ENCODE measurements around the gene FHDC1.

DNA sequence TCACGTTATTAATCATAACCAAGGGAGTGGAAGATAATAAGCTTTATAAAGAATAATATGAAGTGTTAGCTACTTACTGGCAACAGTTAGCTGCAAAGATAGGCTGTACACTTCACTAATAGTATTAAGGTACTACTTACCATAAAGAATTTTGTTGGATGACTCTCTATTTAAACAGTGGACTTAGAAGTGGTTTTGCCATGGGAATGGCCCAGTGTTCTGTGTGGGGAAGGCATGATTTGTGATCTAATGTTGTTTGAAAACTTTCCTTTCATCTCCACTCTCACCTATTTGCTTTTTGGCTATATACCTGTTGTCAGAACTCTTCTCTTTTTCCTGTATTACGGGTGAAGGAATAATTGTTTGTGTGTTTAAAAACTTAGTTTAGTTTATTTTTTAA, 23.0 kb downstream of the FHDC1 start:
- TF ChIP-seq, protein P1, sequence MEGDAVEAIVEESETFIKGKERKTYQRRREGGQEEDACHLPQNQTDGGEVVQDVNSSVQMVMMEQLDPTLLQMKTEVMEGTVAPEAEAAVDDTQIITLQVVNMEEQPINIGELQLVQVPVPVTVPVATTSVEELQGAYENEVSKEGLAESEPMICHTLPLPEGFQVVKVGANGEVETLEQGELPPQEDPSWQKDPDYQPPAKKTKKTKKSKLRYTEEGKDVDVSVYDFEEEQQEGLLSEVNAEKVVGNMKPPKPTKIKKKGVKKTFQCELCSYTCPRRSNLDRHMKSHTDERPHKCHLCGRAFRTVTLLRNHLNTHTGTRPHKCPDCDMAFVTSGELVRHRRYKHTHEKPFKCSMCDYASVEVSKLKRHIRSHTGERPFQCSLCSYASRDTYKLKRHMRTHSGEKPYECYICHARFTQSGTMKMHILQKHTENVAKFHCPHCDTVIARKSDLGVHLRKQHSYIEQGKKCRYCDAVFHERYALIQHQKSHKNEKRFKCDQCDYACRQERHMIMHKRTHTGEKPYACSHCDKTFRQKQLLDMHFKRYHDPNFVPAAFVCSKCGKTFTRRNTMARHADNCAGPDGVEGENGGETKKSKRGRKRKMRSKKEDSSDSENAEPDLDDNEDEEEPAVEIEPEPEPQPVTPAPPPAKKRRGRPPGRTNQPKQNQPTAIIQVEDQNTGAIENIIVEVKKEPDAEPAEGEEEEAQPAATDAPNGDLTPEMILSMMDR (IDR thresholded peaks at IDR 0.05 in 4 of 5, conservative IDR thresholded peaks at IDR 0.05 in 1 of 5): no peak
- no peak for TF ChIP-seq POLR2A (IDR thresholded peaks at IDR 0.05)

Measured in gastrocnemius medialis (tissue), 4 donors.